Thoracic aorta (tissue), 2 donors: ENCODE measurements around the gene MRPL42. TPM values are rescaled to one million over a fixed set of nuclear protein-coding genes. Genes with fewer than 3 reads are reported as not detected.
"Not testable (repeated sequence)": the region's sequence is repeated elsewhere in the genome, so short reads cannot be mapped to it uniquely, and the experiment has no call there.

Source experiments
- ATAC-seq: fragments of 150-250 bp; one replicate; pipeline ENCODE4 v1.8.0; 2017; ENCODE audit warnings: low read depth; ENCODE audit not compliant: insufficient number of reproducible peaks, low FRiP score
- DNase-seq: peaks from one replicate; pipeline ENCODE4 v3.0.0-alpha.2; 2020; ENCODE audit warnings: low spot score
- H3K27ac ChIP-seq, 2 donors: fragments of 200-600 bp; sonication (generic); 1 replicate in 1 of 2; 2 replicates in 1 of 2; pipeline ENCODE4 v1.5.1; 2016; ENCODE audit warnings: mild to moderate bottlenecking in 2 of 2, moderate library complexity in 2 of 2
- H3K27me3 ChIP-seq: fragments of 200-600 bp; sonication (generic); replicated peaks from 2 replicates; pipeline ENCODE4 v1.6.0; 2016; ENCODE audit warnings: mild to moderate bottlenecking; ENCODE audit not compliant: insufficient read depth
- H3K36me3 ChIP-seq: fragments of 200-600 bp; sonication (generic); one replicate; pipeline ENCODE4 v1.5.1; 2016
- H3K4me1 ChIP-seq, 2 donors: fragments of 200-600 bp; sonication (generic); 1 replicate in 1 of 2; 2 replicates in 1 of 2; pipeline versions ENCODE4 v1.5.1 to v1.6.0; 2016; ENCODE audit warnings: low read depth in 2 of 2, mild to moderate bottlenecking in 1 of 2; ENCODE audit not compliant: control insufficient read depth in 1 of 2
- H3K4me3 ChIP-seq: fragments of 200-600 bp; sonication (generic); 2 replicates; pipeline ENCODE4 v1.5.1; 2016; ENCODE audit warnings: mild to moderate bottlenecking
- H3K9me3 ChIP-seq: fragments of 200-600 bp; sonication (generic); 2 replicates; pipeline ENCODE4 v1.5.1; 2016
- total RNA-seq, 2 donors: library from RNA; depleted of rRNA; stranded (reverse); fragments of >200 nt; gene quantifications; one replicate each; pipeline versions ENCODE4 v1.1.0 to v1.2.3, GENCODE V29; 2016
- TF ChIP-seq, protein P1 (sequence below): fragments of 200-600 bp; sonication (generic); IDR thresholded peaks from one replicate; pipeline ENCODE4 v1.5.1; 2019; ENCODE audit warnings: antibody characterized with exemption

The MRPL42 gene
- total RNA-seq, 2 donors from 2014 or later, result 25.0 to 71.2 TPM

GRCh38 chr12:93547778-93548177 is 80.5 kb downstream of the MRPL42 start:
- no peaks in the 10 kb centered on the region for H3K9me3 ChIP-seq
- ATAC-seq, result no peak
- H3K27ac ChIP-seq, result no peak overlapping the region
- DNase-seq, result no peak
- no peaks in the 10 kb centered on the region for H3K4me1 ChIP-seq
- no peak overlapping the region for H3K4me3 ChIP-seq
- no peaks in the 10 kb centered on the region for H3K36me3 ChIP-seq
- H3K27me3 ChIP-seq, result no peaks in the 10 kb centered on the region
- TF ChIP-seq, protein P1, sequence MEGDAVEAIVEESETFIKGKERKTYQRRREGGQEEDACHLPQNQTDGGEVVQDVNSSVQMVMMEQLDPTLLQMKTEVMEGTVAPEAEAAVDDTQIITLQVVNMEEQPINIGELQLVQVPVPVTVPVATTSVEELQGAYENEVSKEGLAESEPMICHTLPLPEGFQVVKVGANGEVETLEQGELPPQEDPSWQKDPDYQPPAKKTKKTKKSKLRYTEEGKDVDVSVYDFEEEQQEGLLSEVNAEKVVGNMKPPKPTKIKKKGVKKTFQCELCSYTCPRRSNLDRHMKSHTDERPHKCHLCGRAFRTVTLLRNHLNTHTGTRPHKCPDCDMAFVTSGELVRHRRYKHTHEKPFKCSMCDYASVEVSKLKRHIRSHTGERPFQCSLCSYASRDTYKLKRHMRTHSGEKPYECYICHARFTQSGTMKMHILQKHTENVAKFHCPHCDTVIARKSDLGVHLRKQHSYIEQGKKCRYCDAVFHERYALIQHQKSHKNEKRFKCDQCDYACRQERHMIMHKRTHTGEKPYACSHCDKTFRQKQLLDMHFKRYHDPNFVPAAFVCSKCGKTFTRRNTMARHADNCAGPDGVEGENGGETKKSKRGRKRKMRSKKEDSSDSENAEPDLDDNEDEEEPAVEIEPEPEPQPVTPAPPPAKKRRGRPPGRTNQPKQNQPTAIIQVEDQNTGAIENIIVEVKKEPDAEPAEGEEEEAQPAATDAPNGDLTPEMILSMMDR, result no peak

- no peaks in the 10 kb centered on the region for H3K27me3 ChIP-seq
- no peaks in the 10 kb centered on the region for H3K4me1 ChIP-seq
- no peak overlapping the region for H3K27ac ChIP-seq
- no peaks in the 10 kb centered on the region for H3K9me3 ChIP-seq
- DNase-seq (no peak), ATAC-seq (no peak)
- no peaks in the 10 kb centered on the region for H3K36me3 ChIP-seq
- TF ChIP-seq, protein P1, result no peak
- H3K4me3 ChIP-seq, result no peak overlapping the region
Measured at GRCh38 chr12:93549174-93549573, 81.9 kb downstream of the MRPL42 start.

GRCh38 chr12:93550748-93551611 is 83.7 kb downstream of the MRPL42 start:
- Histone ChIP-seq H3K27me3 (no peaks in the 10 kb centered on the region), H3K4me1 (no peaks in the 10 kb centered on the region), H3K4me3 (no peak overlapping the region), H3K9me3 (no peaks in the 10 kb centered on the region), H3K36me3 (no peaks in the 10 kb centered on the region), H3K27ac (no peak overlapping the region)
- ATAC-seq (no peak), DNase-seq (no peak)
- TF ChIP-seq, protein P1, result no peak

- no peaks in the 10 kb centered on the region for H3K36me3 ChIP-seq
- no peaks in the 10 kb centered on the region for H3K4me1 ChIP-seq
- TF ChIP-seq, protein P1, result no peak
- ATAC-seq (no peak), DNase-seq (no peak)
- no peak overlapping the region for H3K4me3 ChIP-seq
- H3K9me3 ChIP-seq, result no peaks in the 10 kb centered on the region
- H3K27ac ChIP-seq, result no peak overlapping the region
- no peaks in the 10 kb centered on the region for H3K27me3 ChIP-seq
Measured at GRCh38 chr12:93552427-93552826, 85.1 kb downstream of the MRPL42 start.

DNA sequence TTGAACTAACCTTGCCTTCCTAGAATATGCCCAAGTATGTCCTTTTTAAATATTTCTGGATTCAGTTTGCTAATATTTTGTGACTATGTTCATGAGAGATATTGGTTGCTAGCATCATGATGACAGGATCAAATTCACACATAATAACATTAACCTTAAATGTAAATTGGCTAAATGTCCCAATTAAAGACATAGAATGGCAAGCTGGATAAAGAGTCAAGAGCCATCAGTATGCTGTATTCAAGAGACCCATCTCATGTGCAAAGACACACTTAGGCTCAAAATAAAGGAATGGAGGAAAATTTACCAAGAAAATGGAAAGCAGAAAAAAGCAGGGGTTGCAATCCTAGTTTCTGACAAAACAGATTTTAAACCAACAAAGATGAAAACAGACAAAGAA is 90.6 kb downstream of the MRPL42 start:
- not testable (repeated sequence) for H3K27me3 ChIP-seq, DNase-seq, ATAC-seq, H3K36me3 ChIP-seq, H3K27ac ChIP-seq, H3K4me1 ChIP-seq, H3K9me3 ChIP-seq, H3K4me3 ChIP-seq

GRCh38 chr12:93558685-93559084 is 91.4 kb downstream of the MRPL42 start:
- not testable (repeated sequence) for H3K9me3 ChIP-seq, H3K36me3 ChIP-seq, H3K4me1 ChIP-seq, H3K27ac ChIP-seq, H3K4me3 ChIP-seq, ATAC-seq, H3K27me3 ChIP-seq, DNase-seq
